GM12892 (cell line): Measurements from ENCODE around the gene RABL6.

Experiments
- POLR2A ChIP-seq: IDR thresholded peaks from 2 replicates; pipeline ENCODE4 v1.6.1; 2011; ENCODE audit warnings: low read depth, low read length, control low read depth
- POLR2AphosphoS5 ChIP-seq: IDR thresholded peaks from 2 replicates; pipeline ENCODE4 v1.6.1; 2011; ENCODE audit warnings: low read depth, low read length, control low read depth
- TAF1 ChIP-seq: IDR thresholded peaks from 2 replicates; pipeline ENCODE4 v1.6.1; 2011; ENCODE audit warnings: low read depth, mild to moderate bottlenecking, control low read depth, low read length, borderline replicate concordance

DNA sequence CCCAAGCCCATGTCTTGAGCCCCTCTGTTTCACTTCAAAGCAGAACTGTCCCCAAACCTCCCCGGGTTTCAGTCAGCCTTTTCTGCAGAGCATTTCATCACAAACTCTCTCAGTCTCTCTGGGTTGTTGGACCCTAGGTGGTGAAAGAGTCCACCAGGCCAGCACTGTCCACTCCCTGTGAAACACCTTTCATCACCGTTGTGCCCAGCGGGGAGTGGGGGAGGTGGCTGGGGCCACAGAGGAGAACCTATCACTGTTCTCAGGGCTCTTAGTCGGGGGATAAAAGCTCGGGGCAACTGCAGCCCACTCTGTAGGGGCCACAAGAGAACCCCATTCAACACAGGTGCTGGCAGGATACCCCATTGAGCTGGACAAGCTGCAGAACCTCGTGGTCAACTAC, 5.4 kb upstream of the RABL6 start:
- TF ChIP-seq POLR2AphosphoS5: no peak
- TF ChIP-seq TAF1: no peak
- TF ChIP-seq POLR2A: no peak
